HG03095 (cell line): ENCODE data around the gene PES1.
"Not testable (repeated sequence)": the region's sequence is repeated elsewhere in the genome, so short reads cannot be mapped to it uniquely, and the experiment has no call there.

Source experiments
- ATAC-seq: cut with Tn5 transposase; IDR thresholded peaks from one replicate; pipeline ENCODE4 v1.9.1; 2021; ENCODE audit warnings: moderate library complexity; ENCODE audit not compliant: unreplicated experiment

PES1 gene

DNA sequence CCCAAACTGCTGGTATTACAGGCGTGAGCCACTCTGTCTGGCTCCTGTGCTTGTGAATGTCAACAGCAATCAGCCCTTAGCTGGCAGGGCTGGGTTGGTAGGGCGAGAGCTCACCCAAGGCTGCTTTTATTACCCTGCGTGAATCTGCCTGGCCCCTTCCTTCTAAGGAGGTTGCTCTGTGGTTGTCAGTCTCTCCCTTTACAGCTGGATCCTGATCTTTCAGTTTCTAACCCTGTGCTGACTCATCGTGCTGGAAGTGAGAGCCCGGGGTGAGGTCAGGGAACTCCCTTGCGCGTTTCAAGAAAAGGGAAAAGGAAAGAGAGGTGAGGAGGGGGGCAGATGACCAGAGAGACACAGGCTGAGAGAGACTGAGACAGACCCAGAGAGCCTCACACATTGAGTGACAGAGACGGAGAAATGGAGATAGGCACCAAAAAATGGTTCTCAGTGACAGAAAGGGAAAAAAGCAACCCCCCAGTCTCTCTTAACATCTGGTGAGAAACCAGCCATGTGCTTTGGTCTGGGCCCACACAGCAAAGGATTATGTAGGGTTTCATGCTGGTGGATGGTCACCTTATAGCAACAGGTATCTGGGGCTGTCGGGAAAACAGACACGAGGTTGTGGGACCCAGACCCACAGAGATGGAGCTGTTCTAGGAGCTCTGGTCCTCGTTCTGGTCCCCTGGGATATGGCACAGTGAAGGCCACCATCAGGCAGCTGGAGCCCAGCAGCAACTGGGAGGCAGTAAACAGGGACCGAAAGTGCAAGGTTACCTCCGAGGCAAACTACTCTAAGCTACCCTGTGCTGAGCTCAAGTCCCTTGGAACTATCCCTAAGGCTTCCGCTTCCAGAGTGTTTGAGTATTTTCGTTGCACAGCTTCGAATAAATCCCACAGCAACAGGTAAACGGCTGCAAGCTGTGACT, 17.8 kb upstream of the PES1 start:
- no peak for ATAC-seq

DNA sequence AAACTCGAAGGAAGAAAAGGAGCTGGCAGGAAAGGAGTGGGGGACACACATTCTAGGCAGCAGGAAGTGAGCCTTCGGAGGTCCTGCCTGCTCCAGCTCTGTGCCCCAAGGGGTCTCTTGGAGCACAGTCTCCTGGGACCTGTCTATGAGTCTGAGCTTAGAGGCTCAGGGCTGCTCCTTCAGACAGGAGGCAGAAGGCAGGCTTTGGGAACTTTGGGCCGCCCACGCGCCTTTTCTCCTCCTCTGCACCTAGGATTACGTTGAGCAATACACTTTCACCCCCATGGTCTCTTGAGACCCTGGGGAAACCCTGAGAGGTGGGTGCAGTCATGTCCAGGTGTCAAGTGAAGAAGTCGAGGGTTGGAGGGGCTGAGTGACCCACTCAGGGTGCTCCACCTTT, 16.2 kb upstream of the PES1 start:
- ATAC-seq = no peak

DNA sequence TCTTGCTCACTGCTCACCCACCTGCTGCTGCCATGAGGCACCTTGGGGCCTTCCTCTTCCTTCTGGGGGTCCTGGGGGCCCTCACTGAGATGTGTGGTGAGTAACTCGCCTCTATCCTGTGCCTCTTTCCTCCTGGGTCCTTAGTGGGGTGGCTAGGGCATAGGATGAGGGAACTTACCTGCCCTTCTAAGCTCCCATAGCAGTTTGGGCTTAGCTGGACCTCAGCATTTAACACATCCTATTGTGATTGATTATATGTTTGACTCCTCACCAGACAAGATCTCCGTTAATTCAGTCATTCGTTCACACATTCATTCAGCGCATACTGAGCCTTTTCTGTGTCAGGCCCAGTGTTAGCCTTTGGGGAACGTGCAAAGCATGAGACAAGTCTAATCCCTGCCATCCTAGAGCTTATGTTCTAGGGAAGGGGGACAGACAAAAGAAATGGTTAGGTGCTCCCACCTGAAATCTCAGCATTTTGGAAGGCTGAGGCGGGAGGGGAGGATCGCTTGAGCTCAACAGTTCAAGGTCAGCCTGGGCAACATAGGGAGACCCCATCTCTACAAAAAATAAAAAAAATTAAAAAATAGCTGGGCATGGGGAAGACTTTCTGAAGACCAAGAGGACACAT, 15.7 kb upstream of the PES1 start:
- ATAC-seq = peak; percentile 11

DNA sequence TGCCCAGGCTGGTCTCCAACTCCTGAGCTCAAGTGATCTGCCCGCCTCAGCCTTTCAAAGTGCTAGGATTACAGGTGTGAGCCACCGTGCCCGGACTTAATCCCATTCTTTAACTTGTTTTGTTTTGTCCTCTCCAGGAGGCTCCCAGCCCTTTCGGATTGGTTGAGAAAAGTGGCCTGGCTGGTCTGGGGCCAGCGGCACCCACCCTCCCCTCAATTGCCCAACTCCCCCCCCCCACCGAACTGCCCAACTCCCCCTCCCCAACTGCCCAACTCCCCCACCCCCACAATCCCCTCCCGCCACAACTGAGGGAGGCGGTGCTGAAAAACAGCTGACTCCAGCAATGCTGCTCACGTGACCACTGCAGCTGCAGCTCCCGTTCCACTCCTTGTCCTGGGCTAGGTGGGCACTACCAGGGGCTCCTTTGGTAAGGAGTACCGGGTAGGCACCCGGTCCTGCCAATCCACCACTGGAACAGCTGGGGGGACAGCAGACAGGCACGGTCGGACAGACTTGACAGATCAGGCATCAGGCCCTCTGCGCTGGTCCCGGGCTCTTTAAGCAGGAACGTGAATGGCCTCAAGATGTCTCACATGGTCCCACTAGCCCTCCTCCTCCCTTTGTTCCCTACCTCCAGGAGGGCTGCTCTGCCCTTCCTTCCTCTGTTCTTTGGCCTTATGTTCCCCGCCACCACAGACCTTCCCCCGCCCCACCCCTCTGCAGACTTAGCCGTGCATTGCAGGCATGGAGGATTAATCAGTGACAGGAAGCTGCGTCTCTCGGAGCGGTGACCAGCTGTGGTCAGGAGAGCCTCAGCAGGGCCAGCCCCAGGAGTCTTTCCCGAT, 15.0 kb upstream of the PES1 start, which contains the start of gene TCN2:
Gene TCN2, plus strand, starts transcription at position 720 of the 845 bp plus-strand sequence. CDS start 158 bp downstream, outside the sequence.
- peak; percentile 40 for ATAC-seq

DNA sequence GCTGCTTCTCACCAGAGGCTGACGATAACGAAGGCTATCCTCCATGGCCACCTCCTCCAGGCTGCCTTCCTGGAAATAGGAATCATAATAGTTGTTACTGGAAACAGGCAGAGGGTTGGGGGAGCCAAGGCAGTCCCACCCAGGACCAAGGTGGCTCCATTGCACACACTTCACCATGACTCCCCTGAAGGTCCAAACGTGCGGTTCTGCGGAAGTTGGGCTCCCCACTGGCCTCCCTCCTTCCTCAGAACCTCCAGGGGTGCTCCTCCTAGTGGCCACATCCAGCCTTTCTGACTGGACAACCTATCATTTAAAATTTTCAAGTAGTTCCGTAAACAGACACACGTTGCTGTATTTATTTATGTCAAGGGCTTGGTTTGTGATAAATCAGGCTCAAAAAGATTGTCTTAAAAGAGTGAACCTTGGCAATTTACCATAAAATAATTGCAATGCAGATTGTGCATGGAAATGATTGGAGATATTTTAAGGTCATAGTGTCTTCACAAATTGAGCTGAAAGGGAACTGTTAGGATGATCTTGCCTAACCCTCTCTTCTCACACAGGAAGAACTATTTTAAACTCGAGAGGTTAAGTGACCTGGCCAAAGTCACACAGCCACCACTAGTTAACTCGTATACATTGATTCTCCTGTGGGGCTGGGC, 13.9 kb upstream of the PES1 start:
- ATAC-seq = no peak

DNA sequence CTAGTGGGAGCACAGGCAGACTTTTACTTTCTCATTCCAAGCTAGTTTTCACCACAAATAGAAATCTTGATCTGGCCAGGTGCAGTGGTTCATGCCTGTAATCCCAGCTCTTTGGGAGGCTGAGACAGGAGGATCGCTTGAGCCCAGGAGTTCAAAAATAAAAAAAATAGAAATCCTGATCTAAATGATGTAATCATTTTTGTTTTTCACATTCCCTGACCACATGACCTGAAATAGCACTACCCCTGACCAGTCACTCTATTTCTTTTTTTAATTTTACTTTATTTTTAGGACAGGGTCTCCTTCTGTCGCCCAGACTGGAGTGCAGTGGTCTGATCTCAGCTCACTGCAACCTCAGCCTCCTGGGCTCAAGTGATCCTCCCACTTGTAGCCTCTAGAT, 13.0 kb upstream of the PES1 start:
- ATAC-seq = no peak

DNA sequence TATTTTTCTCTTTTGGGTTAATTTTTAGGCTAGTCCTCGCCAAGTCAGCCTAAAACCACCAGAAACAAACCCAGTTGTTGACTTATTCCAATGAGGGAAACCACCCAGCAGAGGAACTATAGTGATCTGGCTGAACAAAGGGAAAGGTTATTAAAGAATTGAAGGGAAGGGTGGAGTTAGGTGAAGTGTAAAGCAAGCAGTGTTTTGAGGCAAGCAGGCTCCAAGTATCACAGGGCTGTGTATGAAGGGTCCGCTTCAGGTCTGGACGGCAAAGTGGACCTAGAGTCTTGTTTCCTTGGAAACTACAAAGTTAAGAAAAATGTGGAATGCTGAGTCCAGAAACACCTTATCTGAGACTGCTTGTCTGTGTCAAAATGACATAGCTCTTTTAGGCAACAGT, 12.1 kb upstream of the PES1 start:
- no peak for ATAC-seq

DNA sequence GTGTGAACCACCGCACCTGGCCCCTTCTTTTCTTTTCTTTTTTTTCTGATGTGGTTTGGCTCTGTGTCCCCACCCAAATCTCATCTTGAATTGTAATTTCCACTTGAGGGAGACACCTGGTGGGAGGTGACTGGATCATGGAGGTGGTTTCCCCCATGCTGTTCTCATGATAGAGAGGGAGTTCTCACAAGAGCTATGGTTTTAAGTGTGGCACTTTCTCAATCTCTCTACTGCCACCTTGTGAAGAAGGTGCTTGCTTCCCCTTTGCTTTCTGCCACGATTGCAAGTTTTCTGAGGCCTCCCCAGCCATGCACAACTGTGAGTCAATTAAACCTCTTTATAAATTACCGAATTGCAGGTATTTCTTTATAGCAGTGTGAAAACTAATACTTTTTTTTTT, 10.3 kb upstream of the PES1 start:
- no peak for ATAC-seq

DNA sequence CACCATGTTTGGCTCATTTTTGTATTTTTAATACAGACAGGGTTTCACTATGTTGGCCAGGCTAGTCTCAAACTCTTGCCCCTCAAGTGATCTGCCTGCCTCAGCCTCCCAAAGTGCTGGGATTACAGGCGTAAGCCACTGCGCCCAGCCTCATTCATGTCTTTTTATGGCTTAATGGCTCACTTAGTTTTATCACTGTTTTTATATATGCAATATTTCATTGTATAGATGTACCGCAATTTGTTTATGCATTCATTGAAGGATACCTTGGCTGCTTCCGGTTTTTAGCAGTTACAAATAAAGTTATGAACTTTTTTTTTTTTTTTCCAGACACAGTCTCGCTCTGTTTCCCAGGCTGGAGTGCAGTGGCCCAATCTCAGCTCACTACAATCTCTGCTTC, 9.8 kb upstream of the PES1 start:
- ATAC-seq = no peak

DNA sequence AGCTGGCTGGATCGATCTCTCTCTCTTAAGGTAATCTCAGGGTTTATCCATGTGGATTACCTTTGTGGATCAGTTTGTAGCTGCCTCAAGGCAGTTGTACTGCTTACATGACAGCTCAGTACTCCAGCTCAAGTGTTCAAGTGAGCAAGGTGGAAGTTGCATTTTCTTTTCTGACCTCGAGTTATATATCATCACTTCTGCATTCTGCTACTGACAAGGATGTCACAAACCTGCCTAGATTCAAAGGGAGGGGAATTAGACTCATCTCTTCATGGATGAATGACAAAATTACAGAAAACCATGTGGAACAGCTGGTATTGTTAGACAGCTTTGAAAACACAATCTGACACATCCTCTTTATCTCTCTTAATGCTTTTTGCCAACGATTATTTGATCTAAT, 9.2 kb upstream of the PES1 start:
- no peak for ATAC-seq

DNA sequence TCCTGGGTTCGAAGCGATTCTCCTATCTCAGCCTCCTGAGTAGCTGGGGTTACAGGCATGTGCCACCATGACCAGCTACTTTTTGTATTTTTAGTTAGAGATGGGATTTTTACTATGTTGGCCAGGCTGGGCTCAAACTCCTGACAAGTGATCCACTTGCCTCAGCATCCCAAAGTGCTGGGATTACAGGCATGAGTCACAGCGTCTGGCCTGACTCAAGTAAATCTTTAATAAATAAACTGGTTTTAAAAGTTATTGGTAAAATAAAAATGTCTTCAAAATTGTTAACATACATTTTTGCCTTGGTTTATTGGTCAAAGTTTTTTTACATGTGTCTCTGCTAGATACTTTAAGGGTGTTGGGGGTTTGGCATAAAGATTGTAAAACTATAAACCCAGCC, 7.3 kb upstream of the PES1 start:
- no peak for ATAC-seq

DNA sequence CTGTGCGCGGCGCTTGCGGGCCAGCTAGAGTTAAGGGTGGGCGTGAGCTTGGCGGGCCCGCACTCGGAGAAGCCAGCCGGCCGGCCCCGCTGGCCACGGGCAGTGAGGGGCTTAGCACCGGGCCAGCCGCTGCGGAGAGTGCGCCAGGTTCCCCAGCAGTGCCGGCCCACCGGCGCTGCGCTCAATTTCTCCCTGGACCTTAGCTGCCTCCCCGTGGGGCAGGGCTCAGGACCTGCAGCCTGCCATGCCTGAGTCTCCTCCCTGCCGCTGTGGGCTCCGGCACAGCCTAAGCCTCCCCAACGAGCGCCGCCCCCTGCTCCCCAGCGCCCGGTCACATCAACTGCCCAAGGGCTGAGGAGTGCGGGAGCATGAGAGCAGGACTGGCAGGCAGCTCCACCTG, 5.2 kb upstream of the PES1 start:
- no peak for ATAC-seq

DNA sequence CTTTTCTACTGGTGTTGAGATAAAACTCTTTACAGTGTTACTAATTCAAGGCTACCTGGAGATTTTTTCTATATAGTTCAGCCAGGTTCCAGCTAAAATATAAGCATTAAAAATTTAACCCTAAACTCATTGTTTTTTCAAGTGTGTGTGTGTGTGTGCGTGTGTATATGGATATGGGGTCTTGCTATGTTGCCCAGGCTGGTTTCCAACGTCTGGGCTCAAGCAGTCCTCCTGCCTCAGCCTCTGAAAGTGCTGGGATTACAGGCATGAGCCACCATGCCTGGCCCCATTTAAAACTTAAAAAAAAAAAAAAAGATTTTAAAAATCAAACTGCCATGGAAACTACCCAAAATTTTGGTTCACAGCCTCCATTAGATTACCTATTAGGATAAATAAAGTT, 4.5 kb upstream of the PES1 start:
- no peak for ATAC-seq

DNA sequence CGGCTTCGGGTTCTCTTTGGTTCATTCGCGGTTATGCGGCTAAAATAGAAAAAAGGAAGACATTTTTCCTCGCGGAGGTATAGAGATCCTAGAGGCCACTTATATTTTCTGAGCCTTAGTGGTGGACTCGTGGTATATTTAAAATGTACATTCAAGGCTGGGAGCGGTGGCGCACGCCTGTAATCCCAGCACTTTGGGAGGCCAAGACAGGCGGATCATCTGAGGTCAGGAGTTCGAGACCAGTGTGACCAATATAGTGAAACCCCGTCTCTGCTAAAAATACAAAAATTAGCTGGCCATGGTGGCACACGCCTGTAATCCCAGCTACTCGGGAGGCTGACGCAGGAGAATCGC, 627 bp upstream of the PES1 start:
- not testable (repeated sequence) for ATAC-seq

DNA sequence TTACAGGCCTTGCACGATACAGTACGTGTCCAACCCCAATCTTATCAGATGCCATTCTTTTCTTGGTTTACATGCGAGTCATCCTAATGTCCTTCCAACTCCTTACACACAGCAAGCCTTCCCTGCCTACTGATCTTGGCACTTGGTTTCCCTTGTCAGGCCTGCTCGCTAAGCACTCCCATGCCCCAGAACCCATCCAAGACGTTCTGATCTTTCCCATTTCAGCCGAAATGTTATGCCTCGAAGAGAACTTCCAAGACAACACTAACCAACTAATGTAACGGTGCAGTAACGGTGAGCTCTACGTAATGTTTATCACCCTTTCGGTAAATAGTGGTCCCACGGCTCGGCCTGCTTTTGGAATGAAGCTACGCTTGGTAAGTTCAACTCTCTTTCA, 521 bp downstream of the PES1 start:
- ATAC-seq = no peak

DNA sequence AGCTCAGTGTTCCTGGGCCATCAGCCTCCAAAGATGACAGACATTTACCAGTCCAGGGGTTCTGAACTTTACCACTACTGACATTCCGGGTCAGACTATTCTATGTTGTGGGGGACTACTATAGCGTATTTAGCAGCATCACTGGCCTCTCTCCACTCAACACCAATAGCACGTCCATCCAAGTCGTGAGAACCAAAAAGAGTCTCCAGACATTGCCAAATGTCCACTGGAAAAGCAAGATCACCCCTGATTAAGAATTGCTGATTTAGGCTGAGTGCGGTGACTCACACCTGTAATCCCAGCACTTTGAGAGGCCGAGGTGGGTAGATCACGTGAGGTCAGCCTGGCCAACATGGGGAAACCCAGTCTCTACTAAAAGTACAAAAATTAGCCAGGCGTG, 5.3 kb downstream of the PES1 start:
- ATAC-seq = no peak

DNA sequence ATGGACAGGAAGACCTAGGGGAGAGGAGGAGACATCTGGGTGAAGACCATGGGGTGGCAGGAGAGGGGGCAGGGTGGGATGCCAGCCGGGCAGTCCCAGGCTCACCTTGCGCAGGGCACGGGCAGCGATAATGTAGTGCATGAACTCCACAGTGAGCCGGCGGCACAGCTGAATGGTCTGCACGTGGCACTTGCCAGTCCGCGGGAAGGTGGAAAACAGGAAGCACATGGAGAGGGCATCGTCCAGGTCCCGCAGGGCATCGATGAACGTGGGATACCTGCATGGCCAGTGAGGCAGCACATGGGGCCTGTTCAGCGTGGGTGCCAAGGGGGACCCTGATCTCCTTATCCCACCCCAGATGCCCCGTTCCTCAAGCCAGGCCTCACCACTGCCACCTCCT, 7.3 kb downstream of the PES1 start:
- no peak for ATAC-seq

DNA sequence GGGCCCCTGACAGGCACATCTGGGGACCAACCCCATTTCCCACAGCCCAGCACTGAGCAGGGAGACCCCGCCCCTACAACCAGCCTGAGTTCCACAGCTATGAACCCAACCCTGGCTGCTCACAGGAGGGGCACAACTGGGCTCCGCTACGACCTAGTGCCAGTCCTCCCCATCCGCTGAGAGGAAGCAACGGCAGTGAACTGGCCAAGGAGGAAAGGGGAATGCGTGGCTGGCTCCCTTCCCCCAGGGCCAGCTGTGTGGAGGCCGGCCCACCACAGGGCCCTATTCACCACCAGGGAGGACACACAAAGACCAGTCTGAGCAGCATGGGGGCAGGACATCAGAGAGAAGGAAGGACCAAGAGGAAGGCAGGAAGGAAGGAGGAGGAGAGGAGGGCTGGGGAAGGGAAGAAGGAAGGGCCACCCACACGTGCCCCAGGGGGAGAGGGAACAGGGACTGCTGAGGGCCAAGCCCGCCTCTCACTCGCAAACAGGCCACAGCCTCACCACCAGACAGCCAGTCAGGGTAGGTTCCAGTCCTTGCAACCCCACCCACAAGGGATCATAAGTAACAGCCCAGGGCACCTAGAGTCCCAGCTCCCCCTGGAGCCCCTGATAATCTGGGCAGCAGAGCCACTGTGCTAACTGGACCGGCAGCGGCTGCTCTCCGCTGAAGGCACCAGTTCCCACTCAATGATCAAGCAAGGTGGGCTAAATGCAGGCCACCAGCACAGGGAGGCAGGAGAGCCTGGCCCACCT, 8.7 kb downstream of the PES1 start:
- ATAC-seq = no peak

DNA sequence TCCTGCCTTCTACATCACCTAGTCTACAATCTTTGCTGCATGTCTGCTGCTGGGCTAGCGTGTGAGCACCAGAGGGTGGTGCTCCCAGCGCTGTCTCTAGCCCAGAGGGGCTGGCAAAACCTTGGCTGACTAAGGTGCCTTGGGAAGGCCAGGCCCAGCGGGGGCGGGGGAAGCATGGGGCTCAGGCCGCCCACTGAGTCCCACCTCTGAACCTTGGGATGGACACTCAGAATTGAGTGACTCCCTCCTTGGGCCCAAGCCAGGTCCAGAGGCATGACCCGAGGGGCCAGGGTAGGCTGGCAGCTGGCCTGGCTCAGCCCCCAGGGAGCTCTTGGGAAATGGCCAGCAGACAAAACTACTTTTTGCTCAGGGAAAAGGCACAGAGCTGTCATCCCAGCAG, 9.7 kb downstream of the PES1 start:
- ATAC-seq = no peak

DNA sequence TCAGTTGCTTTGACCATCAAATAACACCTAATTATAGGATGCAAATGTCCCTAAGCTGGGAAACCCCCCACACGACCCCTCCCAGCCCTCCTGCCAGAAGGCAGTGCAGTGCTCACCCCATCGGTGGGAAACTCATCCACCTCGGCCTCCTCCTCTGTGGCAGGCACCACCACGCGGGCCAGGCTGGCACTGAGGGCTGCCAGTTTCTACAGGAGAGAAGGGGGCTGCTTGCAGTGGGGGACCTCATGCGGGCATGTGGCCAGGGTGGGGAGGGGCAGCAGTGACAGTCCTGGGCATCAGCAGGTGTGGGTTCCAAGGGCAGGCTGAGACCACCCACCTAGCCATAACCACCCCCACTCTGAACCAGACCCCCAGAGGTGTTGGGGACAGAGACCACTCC, 10.8 kb downstream of the PES1 start:
- no peak for ATAC-seq
